ENCODE measurements around the gene EPB41L4B. TPM values are rescaled to one million over a fixed set of nuclear protein-coding genes. Genes with fewer than 3 reads are reported as not detected.

The EPB41L4B gene
- total and polyA plus RNA-seq, 2 of the 13 experiments (the other 11 are each of a cell fraction or from before 2014, with no cell fraction given), result 17.6 to 22.1 TPM

- Histone ChIP-seq H3K4me2 (ENCODE audit: low read depth, low read length) (no peak overlapping the region), H3K9me3 (ENCODE audit: low read length) (no peaks in the 10 kb centered on the region), H3K36me3 (replicated peaks in 1 of 2; ENCODE audit: control insufficient read depth in 1 of 2, insufficient read depth in 2 of 2, low read length in 2 of 2) (no peaks in the 10 kb centered on the region), H4K20me1 (ENCODE audit: insufficient read depth, low read length) (no peaks in the 10 kb centered on the region), H3K27me3 (ENCODE audit: control insufficient read depth in 1 of 2, insufficient read depth in 2 of 2, low read length in 2 of 2) (no peaks in the 10 kb centered on the region), H3K27ac (ENCODE audit: extremely low read length, insufficient read depth, low read length) (no peak overlapping the region), H3K9ac (ENCODE audit: insufficient read depth, low read depth, low read length) (no peak overlapping the region), H2AFZ (ENCODE audit: low read length) (no peak overlapping the region), H3K4me1 (ENCODE audit: insufficient read depth, low read length) (no peaks in the 10 kb centered on the region), H3K4me3 (replicated peaks in 1 of 3; ENCODE audit: insufficient read depth in 1 of 3, low read depth in 2 of 3, low read length in 3 of 3) (no peak overlapping the region), H3K79me2 (ENCODE audit: insufficient read depth, low read length) (no peaks in the 10 kb centered on the region)
- ChIA-PET POLR2A (no interaction called here), CTCF (ENCODE audit: low intra/inter-chr PET ratio, low total read pairs) (no interaction called here)
- intact Hi-C loops (cut with micrococcal nuclease; ENCODE audit: unreplicated experiment), result no loop called here
- TF ChIP-seq ZBTB39 (CRISPR knock-in tag; IDR thresholded peaks at IDR 0.05), result no peak
- TF ChIP-seq AGO1 (IDR thresholded peaks at IDR 0.05; ENCODE audit: low read depth, low read length, poor library complexity, severe bottlenecking), result no peak
- TF ChIP-seq HMG20B (CRISPR knock-in tag; conservative IDR thresholded peaks at IDR 0.05), result no peak
- no peak for TF ChIP-seq ZNF607 (CRISPR knock-in tag; IDR thresholded peaks at IDR 0.05; ENCODE audit: borderline replicate concordance)
- TF ChIP-seq RORA (CRISPR knock-in tag; IDR thresholded peaks at IDR 0.05), result no peak
- TF ChIP-seq, protein P1, sequence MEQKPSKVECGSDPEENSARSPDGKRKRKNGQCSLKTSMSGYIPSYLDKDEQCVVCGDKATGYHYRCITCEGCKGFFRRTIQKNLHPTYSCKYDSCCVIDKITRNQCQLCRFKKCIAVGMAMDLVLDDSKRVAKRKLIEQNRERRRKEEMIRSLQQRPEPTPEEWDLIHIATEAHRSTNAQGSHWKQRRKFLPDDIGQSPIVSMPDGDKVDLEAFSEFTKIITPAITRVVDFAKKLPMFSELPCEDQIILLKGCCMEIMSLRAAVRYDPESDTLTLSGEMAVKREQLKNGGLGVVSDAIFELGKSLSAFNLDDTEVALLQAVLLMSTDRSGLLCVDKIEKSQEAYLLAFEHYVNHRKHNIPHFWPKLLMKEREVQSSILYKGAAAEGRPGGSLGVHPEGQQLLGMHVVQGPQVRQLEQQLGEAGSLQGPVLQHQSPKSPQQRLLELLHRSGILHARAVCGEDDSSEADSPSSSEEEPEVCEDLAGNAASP (CRISPR knock-in tag; IDR thresholded peaks at IDR 0.05; ENCODE audit: borderline replicate concordance), result no peak
- TF ChIP-seq ZFP36L1 (CRISPR knock-in tag; IDR thresholded peaks at IDR 0.05), result no peak
- no peak for TF ChIP-seq KLF11 (CRISPR knock-in tag; IDR thresholded peaks at IDR 0.05)
- TF ChIP-seq POLR2AphosphoS5 (IDR thresholded peaks at IDR 0.05; ENCODE audit: low read depth, low read length), result no peak
- TF ChIP-seq MXD3 (CRISPR knock-in tag; IDR thresholded peaks at IDR 0.05), result no peak
- no peak for TF ChIP-seq YY1 (IDR thresholded peaks at IDR 0.05; ENCODE audit: insufficient read depth, insufficient replicate concordance, low read depth, low read length)
- no peak for TF ChIP-seq ZNF280B (CRISPR knock-in tag; IDR thresholded peaks at IDR 0.05; ENCODE audit: borderline replicate concordance)
- TF ChIP-seq ZNF780A (CRISPR knock-in tag; IDR thresholded peaks at IDR 0.05), result no peak
- TF ChIP-seq ZBTB8A (CRISPR knock-in tag; IDR thresholded peaks at IDR 0.05; ENCODE audit: borderline replicate concordance, low read depth), result no peak
- no peak for TF ChIP-seq ZKSCAN5 (CRISPR knock-in tag; IDR thresholded peaks at IDR 0.05)
- TF ChIP-seq DNMT3B (CRISPR knock-in tag; conservative IDR thresholded peaks at IDR 0.05), result no peak
- TF ChIP-seq ZSCAN29 (CRISPR knock-in tag; conservative IDR thresholded peaks at IDR 0.05), result no peak
- TF ChIP-seq ZNF33A (CRISPR knock-in tag; IDR thresholded peaks at IDR 0.05; ENCODE audit: borderline replicate concordance), result no peak
- TF ChIP-seq ZNF343 (CRISPR knock-in tag; IDR thresholded peaks at IDR 0.05), result no peak
- no peak for TF ChIP-seq E2F2 (CRISPR knock-in tag; IDR thresholded peaks at IDR 0.05; ENCODE audit: borderline replicate concordance)
- FAIRE-seq (no peak), DNase-seq (ENCODE audit: low spot score) (no peak), ATAC-seq (no peak)
- 25% methylated on average over 1 of the region's 1 CpG for WGBS (ENCODE audit: low lambda C conversion rate)
- BruUV-seq (replicated peaks), result no TSS peak
- in situ Hi-C loops (cut with HindIII; ENCODE audit: extremely low pct_ligation_motif_present, low pct_unique_long_range_greater_than_20kb), result no loop called here
Measured at GRCh38 chr9:109231593-109231992, 89.3 kb downstream of the EPB41L4B start.

All from HepG2 (cell line).